ENCODE results near the gene SLC66A3. TPM values are rescaled to one million over a fixed set of nuclear protein-coding genes. Genes with fewer than 3 reads are reported as not detected.

The SLC66A3 gene
- total RNA-seq, 1 experiment from 2014 or later: 12.5 TPM

- H3K9me3 Mint-ChIP-seq: no peaks in the 10 kb centered on the region
- no peak for ATAC-seq
- CTCF ChIA-PET: no interaction called here
Measured at GRCh38 chr2:11166476-11166875, 11.2 kb downstream of the SLC66A3 start.

DNA sequence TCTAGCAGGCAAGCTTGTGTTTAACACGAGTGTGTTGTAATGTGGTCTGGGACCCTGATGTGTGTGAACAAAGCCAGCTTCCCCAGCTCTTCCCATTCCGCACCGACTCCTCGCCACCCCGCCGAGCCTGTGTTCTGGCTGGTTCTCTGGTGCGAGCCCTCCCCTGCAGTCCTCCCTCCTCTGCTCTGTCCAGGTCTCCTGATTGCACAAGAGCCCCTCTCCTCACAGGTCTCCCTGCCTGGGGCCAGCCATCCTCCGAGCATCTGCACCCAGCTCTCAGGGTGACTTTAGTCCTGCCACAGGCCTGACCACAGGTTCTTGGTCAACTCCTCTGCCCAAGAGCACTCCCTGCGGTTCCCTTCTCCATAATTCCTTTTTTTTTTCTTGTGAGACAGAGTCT is 13.2 kb downstream of the SLC66A3 start:
- ChIA-PET POLR2A (no interaction called here), CTCF (interaction anchor here (0.8 kb wide), 1 partner anchor 333 kb away, joined by 4 read pairs; no protein-coding TSS in a partner anchor)
- no peaks in the 10 kb centered on the region for H3K27me3 Mint-ChIP-seq (ENCODE audit: low read depth)
- no peak for TF ChIP-seq TEAD1 (CRISPR knock-in tag; IDR thresholded peaks at IDR 0.05)
- no peak for TF ChIP-seq PRRX2 (CRISPR knock-in tag; IDR thresholded peaks at IDR 0.05)
- no peak for TF ChIP-seq ZNF423 (CRISPR knock-in tag; IDR thresholded peaks at IDR 0.05)
- TF ChIP-seq GRHL2 (CRISPR knock-in tag; IDR thresholded peaks at IDR 0.05; ENCODE audit: insufficient replicate concordance, severe bottlenecking): no peak
- no peak for TF ChIP-seq CBFB (CRISPR knock-in tag; IDR thresholded peaks at IDR 0.05; ENCODE audit: low read depth)
- TF ChIP-seq GTF2I (CRISPR knock-in tag; conservative IDR thresholded peaks at IDR 0.05): no peak
- no peak for TF ChIP-seq ERG (CRISPR knock-in tag; IDR thresholded peaks at IDR 0.05)
- TF ChIP-seq, protein P1, sequence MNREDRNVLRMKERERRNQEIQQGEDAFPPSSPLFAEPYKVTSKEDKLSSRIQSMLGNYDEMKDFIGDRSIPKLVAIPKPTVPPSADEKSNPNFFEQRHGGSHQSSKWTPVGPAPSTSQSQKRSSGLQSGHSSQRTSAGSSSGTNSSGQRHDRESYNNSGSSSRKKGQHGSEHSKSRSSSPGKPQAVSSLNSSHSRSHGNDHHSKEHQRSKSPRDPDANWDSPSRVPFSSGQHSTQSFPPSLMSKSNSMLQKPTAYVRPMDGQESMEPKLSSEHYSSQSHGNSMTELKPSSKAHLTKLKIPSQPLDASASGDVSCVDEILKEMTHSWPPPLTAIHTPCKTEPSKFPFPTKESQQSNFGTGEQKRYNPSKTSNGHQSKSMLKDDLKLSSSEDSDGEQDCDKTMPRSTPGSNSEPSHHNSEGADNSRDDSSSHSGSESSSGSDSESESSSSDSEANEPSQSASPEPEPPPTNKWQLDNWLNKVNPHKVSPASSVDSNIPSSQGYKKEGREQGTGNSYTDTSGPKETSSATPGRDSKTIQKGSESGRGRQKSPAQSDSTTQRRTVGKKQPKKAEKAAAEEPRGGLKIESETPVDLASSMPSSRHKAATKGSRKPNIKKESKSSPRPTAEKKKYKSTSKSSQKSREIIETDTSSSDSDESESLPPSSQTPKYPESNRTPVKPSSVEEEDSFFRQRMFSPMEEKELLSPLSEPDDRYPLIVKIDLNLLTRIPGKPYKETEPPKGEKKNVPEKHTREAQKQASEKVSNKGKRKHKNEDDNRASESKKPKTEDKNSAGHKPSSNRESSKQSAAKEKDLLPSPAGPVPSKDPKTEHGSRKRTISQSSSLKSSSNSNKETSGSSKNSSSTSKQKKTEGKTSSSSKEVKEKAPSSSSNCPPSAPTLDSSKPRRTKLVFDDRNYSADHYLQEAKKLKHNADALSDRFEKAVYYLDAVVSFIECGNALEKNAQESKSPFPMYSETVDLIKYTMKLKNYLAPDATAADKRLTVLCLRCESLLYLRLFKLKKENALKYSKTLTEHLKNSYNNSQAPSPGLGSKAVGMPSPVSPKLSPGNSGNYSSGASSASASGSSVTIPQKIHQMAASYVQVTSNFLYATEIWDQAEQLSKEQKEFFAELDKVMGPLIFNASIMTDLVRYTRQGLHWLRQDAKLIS (CRISPR knock-in tag; IDR thresholded peaks at IDR 0.05; ENCODE audit: borderline replicate concordance): no peak
- TF ChIP-seq, protein P2, sequence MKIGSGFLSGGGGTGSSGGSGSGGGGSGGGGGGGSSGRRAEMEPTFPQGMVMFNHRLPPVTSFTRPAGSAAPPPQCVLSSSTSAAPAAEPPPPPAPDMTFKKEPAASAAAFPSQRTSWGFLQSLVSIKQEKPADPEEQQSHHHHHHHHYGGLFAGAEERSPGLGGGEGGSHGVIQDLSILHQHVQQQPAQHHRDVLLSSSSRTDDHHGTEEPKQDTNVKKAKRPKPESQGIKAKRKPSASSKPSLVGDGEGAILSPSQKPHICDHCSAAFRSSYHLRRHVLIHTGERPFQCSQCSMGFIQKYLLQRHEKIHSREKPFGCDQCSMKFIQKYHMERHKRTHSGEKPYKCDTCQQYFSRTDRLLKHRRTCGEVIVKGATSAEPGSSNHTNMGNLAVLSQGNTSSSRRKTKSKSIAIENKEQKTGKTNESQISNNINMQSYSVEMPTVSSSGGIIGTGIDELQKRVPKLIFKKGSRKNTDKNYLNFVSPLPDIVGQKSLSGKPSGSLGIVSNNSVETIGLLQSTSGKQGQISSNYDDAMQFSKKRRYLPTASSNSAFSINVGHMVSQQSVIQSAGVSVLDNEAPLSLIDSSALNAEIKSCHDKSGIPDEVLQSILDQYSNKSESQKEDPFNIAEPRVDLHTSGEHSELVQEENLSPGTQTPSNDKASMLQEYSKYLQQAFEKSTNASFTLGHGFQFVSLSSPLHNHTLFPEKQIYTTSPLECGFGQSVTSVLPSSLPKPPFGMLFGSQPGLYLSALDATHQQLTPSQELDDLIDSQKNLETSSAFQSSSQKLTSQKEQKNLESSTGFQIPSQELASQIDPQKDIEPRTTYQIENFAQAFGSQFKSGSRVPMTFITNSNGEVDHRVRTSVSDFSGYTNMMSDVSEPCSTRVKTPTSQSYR (CRISPR knock-in tag; IDR thresholded peaks at IDR 0.05): no peak
- TF ChIP-seq ZBTB21 (CRISPR knock-in tag; IDR thresholded peaks at IDR 0.05; ENCODE audit: borderline replicate concordance): no peak
- no peak for TF ChIP-seq JUN (CRISPR knock-in tag; IDR thresholded peaks at IDR 0.05)
- TF ChIP-seq ETV6 (CRISPR knock-in tag; IDR thresholded peaks at IDR 0.05): no peak
- no peak for TF ChIP-seq IRF2 (CRISPR knock-in tag; IDR thresholded peaks at IDR 0.05; ENCODE audit: borderline replicate concordance, low read depth)
- TF ChIP-seq, protein P3, sequence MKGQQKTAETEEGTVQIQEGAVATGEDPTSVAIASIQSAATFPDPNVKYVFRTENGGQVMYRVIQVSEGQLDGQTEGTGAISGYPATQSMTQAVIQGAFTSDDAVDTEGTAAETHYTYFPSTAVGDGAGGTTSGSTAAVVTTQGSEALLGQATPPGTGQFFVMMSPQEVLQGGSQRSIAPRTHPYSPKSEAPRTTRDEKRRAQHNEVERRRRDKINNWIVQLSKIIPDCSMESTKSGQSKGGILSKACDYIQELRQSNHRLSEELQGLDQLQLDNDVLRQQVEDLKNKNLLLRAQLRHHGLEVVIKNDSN (CRISPR knock-in tag; IDR thresholded peaks at IDR 0.05): no peak
- TF ChIP-seq ATF1 (CRISPR knock-in tag; IDR thresholded peaks at IDR 0.05): no peak
- no peak for TF ChIP-seq ZNF671 (CRISPR knock-in tag; IDR thresholded peaks at IDR 0.05)
- TF ChIP-seq CREM (CRISPR knock-in tag; IDR thresholded peaks at IDR 0.05): no peak
- TF ChIP-seq NR1H2 (CRISPR knock-in tag; IDR thresholded peaks at IDR 0.05): no peak
- TF ChIP-seq CREB1 (CRISPR knock-in tag; IDR thresholded peaks at IDR 0.05): no peak
- no peaks in the 10 kb centered on the region for H3K36me3 Mint-ChIP-seq
- no peak overlapping the region; the same call in 1 of the 2 replicates for H3K27ac Mint-ChIP-seq
- ATAC-seq (peak; percentile 69), DNase-seq (ENCODE audit: low spot score) (no peak)
- no peaks in the 10 kb centered on the region for H3K9me3 Mint-ChIP-seq
- H3K4me3 Mint-ChIP-seq: no peak overlapping the region
- peaks cover 3% of the 10 kb centered on the region; the same call in 1 of the 2 replicates for H3K4me1 Mint-ChIP-seq

More at GRCh38 chr2:11166476-11166875, 11.2 kb downstream of the SLC66A3 start:
- POLR2A ChIA-PET: no interaction called here
- Mint-ChIP-seq H3K36me3 (no peaks in the 10 kb centered on the region), H3K4me1 (peaks cover 3% of the 10 kb centered on the region; the same call in 1 of the 2 replicates), H3K27me3 (ENCODE audit: low read depth) (no peaks in the 10 kb centered on the region), H3K27ac (no peak overlapping the region), H3K4me3 (no peak overlapping the region)
- no peak for DNase-seq (ENCODE audit: low spot score)
- no peak for TF ChIP-seq SP1 (CRISPR knock-in tag; conservative IDR thresholded peaks at IDR 0.05)
- no peak for TF ChIP-seq ZBTB21 (CRISPR knock-in tag; IDR thresholded peaks at IDR 0.05; ENCODE audit: borderline replicate concordance)
- TF ChIP-seq, protein P4, sequence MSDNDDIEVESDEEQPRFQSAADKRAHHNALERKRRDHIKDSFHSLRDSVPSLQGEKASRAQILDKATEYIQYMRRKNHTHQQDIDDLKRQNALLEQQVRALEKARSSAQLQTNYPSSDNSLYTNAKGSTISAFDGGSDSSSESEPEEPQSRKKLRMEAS (CRISPR knock-in tag; IDR thresholded peaks at IDR 0.05): no peak
- no peak for TF ChIP-seq ESRRA (CRISPR knock-in tag; IDR thresholded peaks at IDR 0.05; ENCODE audit: borderline replicate concordance)
- no peak for TF ChIP-seq ZNF416 (CRISPR knock-in tag; IDR thresholded peaks at IDR 0.05)
- no peak for TF ChIP-seq MYBL2 (CRISPR knock-in tag; IDR thresholded peaks at IDR 0.05)
